WTC11 (cell line): Measurements from ENCODE around the gene BCAR3. TPM values are rescaled to one million over a fixed set of nuclear protein-coding genes. Genes with fewer than 3 reads are reported as not detected.

Source experiments
- ATAC-seq: fragments of 200-7000 bp; cut with Tn5 transposase; 2 replicates; pipeline ENCODE4 v1.10.0; 2021; ENCODE audit warnings: mild to moderate bottlenecking, moderate library complexity
- CTCF ChIA-PET: fragments of 300-600 bp; sonication (Branson Sonifier 250); formaldehyde crosslinking; loops from one replicate; lab custom pipeline; 2021; ENCODE audit warnings: antibody characterized with exemption; lab: Charles Lee
- POLR2A ChIA-PET: fragments of 350-600 bp; sonication (Branson Sonifier 250); formaldehyde crosslinking; loops from one replicate; lab custom pipeline; 2021; ENCODE audit warnings: antibody characterized with exemption; lab: Charles Lee
- DNase-seq: peaks from one replicate; pipeline ENCODE4 v3.0.0; 2021; ENCODE audit warnings: low spot score
- H3K27ac Mint-ChIP-seq: 2 replicates; pipeline ENCODE4 v1.8.0; 2021; ENCODE audit warnings: mixed read lengths
- H3K27me3 Mint-ChIP-seq: 2 replicates; pipeline ENCODE4 v1.8.0; 2021; ENCODE audit warnings: low read depth, mild to moderate bottlenecking, moderate library complexity, mixed read lengths
- H3K36me3 Mint-ChIP-seq: 2 replicates; pipeline ENCODE4 v1.8.0; 2021; ENCODE audit warnings: mixed read lengths
- H3K4me1 Mint-ChIP-seq: 2 replicates; pipeline ENCODE4 v1.8.0; 2022; ENCODE audit warnings: mixed read lengths
- H3K4me3 Mint-ChIP-seq: 2 replicates; pipeline ENCODE4 v1.8.0; 2021; ENCODE audit warnings: mild to moderate bottlenecking, moderate library complexity, mixed read lengths
- H3K9me3 Mint-ChIP-seq: 2 replicates; pipeline ENCODE4 v1.8.0; 2021; ENCODE audit warnings: mixed read lengths
- CREB1 ChIP-seq: sonication (generic); formaldehyde crosslinking; IDR thresholded peaks from 2 replicates; pipeline ENCODE4 v1.8.0; 2023; ENCODE audit warnings: mild to moderate bottlenecking, missing genetic modification reagents
- NR1H2 ChIP-seq: sonication (generic); formaldehyde crosslinking; IDR thresholded peaks from 2 replicates; pipeline ENCODE4 v1.9.0; 2021; ENCODE audit warnings: mild to moderate bottlenecking, moderate library complexity, missing genetic modification reagents
- OVOL2 ChIP-seq: fragments of 250-450 bp; sonication (Bioruptor Pico); IDR thresholded peaks from 2 replicates; pipeline ENCODE4 v1.9.0; 2021; ENCODE audit warnings: mild to moderate bottlenecking, borderline replicate concordance
- PREB ChIP-seq: sonication (generic); formaldehyde crosslinking; IDR thresholded peaks from 2 replicates; pipeline ENCODE4 v1.8.1; 2022; ENCODE audit warnings: mild to moderate bottlenecking, missing genetic modification reagents, moderate library complexity, borderline replicate concordance
- SMAD3 ChIP-seq: sonication (generic); formaldehyde crosslinking; IDR thresholded peaks from 2 replicates; pipeline ENCODE4 v1.8.0; 2022; ENCODE audit warnings: missing genetic modification reagents, mild to moderate bottlenecking, borderline replicate concordance
- ZNF219 ChIP-seq: sonication (generic); formaldehyde crosslinking; IDR thresholded peaks from 2 replicates; pipeline ENCODE4 v1.8.0; 2023; ENCODE audit warnings: missing genetic modification reagents, mild to moderate bottlenecking, borderline replicate concordance
- ZNF532 ChIP-seq: fragments of 250-450 bp; sonication (Bioruptor Pico); IDR thresholded peaks from 2 replicates; pipeline ENCODE4 v1.9.0; 2021; ENCODE audit warnings: mild to moderate bottlenecking, borderline replicate concordance
- ZSCAN18 ChIP-seq: fragments of 250-450 bp; sonication (Bioruptor Pico); IDR thresholded peaks from 2 replicates; pipeline ENCODE4 v2.1.2; 2022; ENCODE audit warnings: mild to moderate bottlenecking, moderate library complexity
- total RNA-seq: library from RNA; stranded (reverse); gene quantifications from 3 replicates; pipeline ENCODE4 v1.2.3, GENCODE V29; 2021
- TF ChIP-seq, protein P1 (sequence below): sonication (generic); formaldehyde crosslinking; IDR thresholded peaks from 2 replicates; pipeline ENCODE4 v1.8.0; 2023; ENCODE audit warnings: missing genetic modification reagents, mild to moderate bottlenecking, borderline replicate concordance
- TF ChIP-seq, protein P2 (sequence below): sonication (generic); formaldehyde crosslinking; IDR thresholded peaks from 2 replicates; pipeline ENCODE4 v1.8.1; 2023; ENCODE audit warnings: mild to moderate bottlenecking, missing genetic modification reagents, moderate library complexity

The BCAR3 gene
- total RNA-seq, 1 experiment from 2014 or later, result 14.8 TPM

DNA sequence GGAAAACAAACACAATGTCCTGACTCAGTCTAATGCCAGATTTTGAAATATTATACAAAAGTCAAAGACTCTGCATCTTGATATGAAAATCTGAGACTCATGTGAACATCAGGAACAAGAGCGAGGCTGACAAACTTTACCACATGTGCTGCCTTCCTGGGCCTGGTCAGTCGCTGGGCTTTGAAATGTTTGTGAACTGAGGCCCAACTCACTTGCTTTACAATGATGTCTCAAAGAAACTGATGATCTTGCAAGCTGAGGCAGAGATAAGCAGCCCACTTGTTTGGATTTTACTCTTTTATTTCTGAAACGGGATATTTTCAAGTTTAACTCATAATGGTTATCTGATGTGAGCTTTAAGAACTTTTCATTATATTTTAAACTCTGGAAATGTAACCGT, 2.1 kb downstream of the BCAR3 start:
- Mint-ChIP-seq H3K4me1 (peaks cover 41% of the 10 kb centered on the region), H3K4me3 (peak overlapping the region; percentile 94), H3K27me3 (peaks cover 32% of the 10 kb centered on the region), H3K36me3 (peaks cover 4% of the 10 kb centered on the region), H3K9me3 (no peaks in the 10 kb centered on the region), H3K27ac (no peak overlapping the region)
- ATAC-seq, result no peak
- CTCF ChIA-PET, result interaction anchor here (3.2 kb wide), 1 partner anchor 48 kb away, joined by 18 read pairs; no protein-coding TSS in a partner anchor
- no peak for DNase-seq
- no peak for TF ChIP-seq ZNF219 (CRISPR knock-in tag)
- POLR2A ChIA-PET, result no interaction called here

DNA sequence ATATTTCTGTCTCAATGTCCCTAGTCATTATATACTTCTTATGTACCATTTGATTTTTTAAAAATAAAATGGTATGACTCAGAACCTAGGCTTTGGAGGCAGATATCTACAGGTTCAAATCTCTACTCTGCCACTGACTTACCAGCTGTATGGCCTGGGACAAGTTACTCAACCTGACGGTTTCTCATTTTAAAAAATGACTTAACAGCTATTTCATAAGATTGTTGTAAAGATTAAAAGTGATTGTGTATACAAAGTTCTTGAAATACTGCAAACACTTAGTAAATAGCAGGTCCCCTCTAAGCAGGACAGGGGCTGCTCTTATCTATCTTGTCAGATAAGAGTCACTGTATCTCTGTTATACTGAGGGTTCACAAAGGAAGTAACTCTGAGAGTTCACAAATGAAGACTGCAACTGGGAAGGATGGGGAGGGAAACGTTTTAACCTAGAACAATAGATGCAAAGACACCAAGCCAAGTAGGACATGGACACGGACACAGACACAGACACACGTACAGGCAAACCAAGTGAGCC, 2.6 kb downstream of the BCAR3 start:
- CTCF ChIA-PET, result interaction anchor here (1.3 kb wide), 1 partner anchor 50 kb away, joined by 4 read pairs; no protein-coding TSS in a partner anchor
- H3K9me3 Mint-ChIP-seq, result no peaks in the 10 kb centered on the region

More for the DNA sequence above, 2.6 kb downstream of the BCAR3 start:
- DNase-seq, result no peak
- POLR2A ChIA-PET, result no interaction called here
- 0 out of 2 replicates have a peak overlapping the region, but pooled peaks have one; percentile 10 for H3K4me3 Mint-ChIP-seq
- H3K27me3 Mint-ChIP-seq, result peaks cover 29% of the 10 kb centered on the region
- H3K27ac Mint-ChIP-seq, result no peak overlapping the region; the same call in 1 of the 2 replicates
- peaks cover 8% of the 10 kb centered on the region for H3K36me3 Mint-ChIP-seq
- ATAC-seq, result no peak
- H3K4me1 Mint-ChIP-seq, result peaks cover 41% of the 10 kb centered on the region
- TF ChIP-seq CREB1 (CRISPR knock-in tag), result no peak
- TF ChIP-seq, protein P1, sequence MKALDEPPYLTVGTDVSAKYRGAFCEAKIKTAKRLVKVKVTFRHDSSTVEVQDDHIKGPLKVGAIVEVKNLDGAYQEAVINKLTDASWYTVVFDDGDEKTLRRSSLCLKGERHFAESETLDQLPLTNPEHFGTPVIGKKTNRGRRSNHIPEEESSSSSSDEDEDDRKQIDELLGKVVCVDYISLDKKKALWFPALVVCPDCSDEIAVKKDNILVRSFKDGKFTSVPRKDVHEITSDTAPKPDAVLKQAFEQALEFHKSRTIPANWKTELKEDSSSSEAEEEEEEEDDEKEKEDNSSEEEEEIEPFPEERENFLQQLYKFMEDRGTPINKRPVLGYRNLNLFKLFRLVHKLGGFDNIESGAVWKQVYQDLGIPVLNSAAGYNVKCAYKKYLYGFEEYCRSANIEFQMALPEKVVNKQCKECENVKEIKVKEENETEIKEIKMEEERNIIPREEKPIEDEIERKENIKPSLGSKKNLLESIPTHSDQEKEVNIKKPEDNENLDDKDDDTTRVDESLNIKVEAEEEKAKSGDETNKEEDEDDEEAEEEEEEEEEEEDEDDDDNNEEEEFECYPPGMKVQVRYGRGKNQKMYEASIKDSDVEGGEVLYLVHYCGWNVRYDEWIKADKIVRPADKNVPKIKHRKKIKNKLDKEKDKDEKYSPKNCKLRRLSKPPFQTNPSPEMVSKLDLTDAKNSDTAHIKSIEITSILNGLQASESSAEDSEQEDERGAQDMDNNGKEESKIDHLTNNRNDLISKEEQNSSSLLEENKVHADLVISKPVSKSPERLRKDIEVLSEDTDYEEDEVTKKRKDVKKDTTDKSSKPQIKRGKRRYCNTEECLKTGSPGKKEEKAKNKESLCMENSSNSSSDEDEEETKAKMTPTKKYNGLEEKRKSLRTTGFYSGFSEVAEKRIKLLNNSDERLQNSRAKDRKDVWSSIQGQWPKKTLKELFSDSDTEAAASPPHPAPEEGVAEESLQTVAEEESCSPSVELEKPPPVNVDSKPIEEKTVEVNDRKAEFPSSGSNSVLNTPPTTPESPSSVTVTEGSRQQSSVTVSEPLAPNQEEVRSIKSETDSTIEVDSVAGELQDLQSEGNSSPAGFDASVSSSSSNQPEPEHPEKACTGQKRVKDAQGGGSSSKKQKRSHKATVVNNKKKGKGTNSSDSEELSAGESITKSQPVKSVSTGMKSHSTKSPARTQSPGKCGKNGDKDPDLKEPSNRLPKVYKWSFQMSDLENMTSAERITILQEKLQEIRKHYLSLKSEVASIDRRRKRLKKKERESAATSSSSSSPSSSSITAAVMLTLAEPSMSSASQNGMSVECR (CRISPR knock-in tag), result no peak
- TF ChIP-seq ZSCAN18 (CRISPR knock-in tag), result no peak
- TF ChIP-seq, protein P2, sequence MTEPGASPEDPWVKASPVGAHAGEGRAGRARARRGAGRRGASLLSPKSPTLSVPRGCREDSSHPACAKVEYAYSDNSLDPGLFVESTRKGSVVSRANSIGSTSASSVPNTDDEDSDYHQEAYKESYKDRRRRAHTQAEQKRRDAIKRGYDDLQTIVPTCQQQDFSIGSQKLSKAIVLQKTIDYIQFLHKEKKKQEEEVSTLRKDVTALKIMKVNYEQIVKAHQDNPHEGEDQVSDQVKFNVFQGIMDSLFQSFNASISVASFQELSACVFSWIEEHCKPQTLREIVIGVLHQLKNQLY (CRISPR knock-in tag), result no peak
- TF ChIP-seq PREB (CRISPR knock-in tag), result no peak
- TF ChIP-seq OVOL2 (CRISPR knock-in tag), result no peak
- TF ChIP-seq ZNF532 (CRISPR knock-in tag), result no peak
- no peak for TF ChIP-seq NR1H2
- no peak for TF ChIP-seq SMAD3 (CRISPR knock-in tag)
